Vagina (tissue), 2 donors: ENCODE results near the gene OR52J3. TPM values are rescaled to one million over a fixed set of nuclear protein-coding genes. Genes with fewer than 3 reads are reported as not detected.

ENCODE experiments used
- DNase-seq, 2 donors: peaks; one replicate each; pipeline ENCODE4 v3.0.0-alpha.2; 2017; ENCODE audit errors: extremely low spot score in 2 of 2
- H3K27ac ChIP-seq: fragments of 200-600 bp; sonication (generic); one replicate; pipeline ENCODE4 v1.5.1; 2019
- H3K27me3 ChIP-seq: fragments of 200-600 bp; sonication (generic); one replicate; pipeline ENCODE4 v1.5.1; 2019
- H3K36me3 ChIP-seq, 2 donors: fragments of 200-600 bp; sonication (generic); one replicate each; pipeline ENCODE4 v1.5.1; 2017 to 2019
- H3K4me1 ChIP-seq: fragments of 200-600 bp; sonication (generic); one replicate; pipeline ENCODE4 v1.5.1; 2019
- H3K4me3 ChIP-seq, 2 donors: fragments of 200-600 bp; sonication (generic); 1 replicate in 1 of 2; 2 replicates in 1 of 2; pipeline ENCODE4 v1.5.1; 2016 to 2019
- H3K9me3 ChIP-seq: fragments of 200-600 bp; sonication (generic); one replicate; pipeline ENCODE4 v1.5.1; 2019
- CTCF ChIP-seq, 3 experiments: fragments of 450-650 bp in 2 of 3; fragments of 200-600 bp in 1 of 3; sonication (generic) in 1 of 3; IDR thresholded peaks; one replicate each; pipeline ENCODE4 v1.5.1; 2017 to 2019; ENCODE audit warnings: antibody characterized with exemption in 3 of 3, mild to moderate bottlenecking in 2 of 3, moderate library complexity in 2 of 3
- POLR2A ChIP-seq, 2 donors: fragments of 450-650 bp; IDR thresholded peaks; one replicate each; pipeline ENCODE4 v1.6.1; 2017; ENCODE audit warnings: antibody characterized with exemption in 2 of 2, mild to moderate bottlenecking in 2 of 2, moderate library complexity in 2 of 2
- POLR2AphosphoS5 ChIP-seq, 2 donors: sonication (generic); formaldehyde crosslinking; IDR thresholded peaks; one replicate each; pipeline ENCODE4 v1.9.0; 2017; ENCODE audit warnings: antibody characterized with exemption in 2 of 2, mild to moderate bottlenecking in 2 of 2, low read depth in 1 of 2; ENCODE audit not compliant: insufficient read depth in 1 of 2
- intact Hi-C: fragments of 100-400 bp; cut with DNase I; formaldehyde crosslinking; loops from one replicate; pipeline ENCODE4 v1.15.1; 2023
- total RNA-seq: library from RNA; depleted of rRNA; stranded (reverse); fragments of >200 nt; gene quantifications from one replicate; pipeline ENCODE4 v1.2.3, GENCODE V29; 2016

OR52J3 gene
- total RNA-seq, 1 donor from 2014 or later = not detected

GRCh38 chr11:5021996-5022395 lies 24.3 kb upstream of the OR52J3 start:
- DNase-seq = no peak
- no peak for TF ChIP-seq POLR2A (IDR thresholded peaks at IDR 0.05)
- TF ChIP-seq CTCF (IDR thresholded peaks at IDR 0.05) = no peak
- no peak for TF ChIP-seq POLR2AphosphoS5 (IDR thresholded peaks at IDR 0.05; ENCODE audit: insufficient read depth in 1 of 2, low read depth in 1 of 2)
- H3K4me3 ChIP-seq = no peak overlapping the region
- H3K36me3 ChIP-seq = no peaks in the 10 kb centered on the region
- H3K9me3 ChIP-seq = no peaks in the 10 kb centered on the region
- no peak overlapping the region for H3K27ac ChIP-seq
- intact Hi-C loops = no loop called here
- H3K4me1 ChIP-seq = no peaks in the 10 kb centered on the region
- no peaks in the 10 kb centered on the region for H3K27me3 ChIP-seq

GRCh38 chr11:5036669-5037068 lies 9.7 kb upstream of the OR52J3 start:
- Histone ChIP-seq H3K4me1 (no peaks in the 10 kb centered on the region), H3K27me3 (no peaks in the 10 kb centered on the region), H3K4me3 (no peak overlapping the region), H3K27ac (no peak overlapping the region), H3K36me3 (no peaks in the 10 kb centered on the region), H3K9me3 (no peaks in the 10 kb centered on the region)
- TF ChIP-seq POLR2AphosphoS5 (IDR thresholded peaks at IDR 0.05; ENCODE audit: insufficient read depth in 1 of 2, low read depth in 1 of 2) = no peak
- no peak for TF ChIP-seq POLR2A (IDR thresholded peaks at IDR 0.05)
- TF ChIP-seq CTCF (IDR thresholded peaks at IDR 0.05) = no peak
- DNase-seq = no peak
- intact Hi-C loops = no loop called here

- no peak overlapping the region for H3K4me3 ChIP-seq
- H3K36me3 ChIP-seq = no peaks in the 10 kb centered on the region
- no peaks in the 10 kb centered on the region for H3K4me1 ChIP-seq
- no peak for DNase-seq
- intact Hi-C loops = no loop called here
- no peaks in the 10 kb centered on the region for H3K9me3 ChIP-seq
- no peak overlapping the region for H3K27ac ChIP-seq
- H3K27me3 ChIP-seq = no peaks in the 10 kb centered on the region
- TF ChIP-seq CTCF (IDR thresholded peaks at IDR 0.05) (no peak), POLR2AphosphoS5 (IDR thresholded peaks at IDR 0.05; ENCODE audit: insufficient read depth in 1 of 2, low read depth in 1 of 2) (no peak), POLR2A (IDR thresholded peaks at IDR 0.05) (no peak)
These were observed 8.4 kb upstream of the OR52J3 start for GRCh38 chr11:5037926-5038325.

- DNase-seq = no peak
- intact Hi-C loops = no loop called here
- no peak for TF ChIP-seq POLR2AphosphoS5 (IDR thresholded peaks at IDR 0.05; ENCODE audit: insufficient read depth in 1 of 2, low read depth in 1 of 2)
- no peak for TF ChIP-seq CTCF (IDR thresholded peaks at IDR 0.05)
- TF ChIP-seq POLR2A (IDR thresholded peaks at IDR 0.05) = no peak
- H3K27me3 ChIP-seq = no peaks in the 10 kb centered on the region
- no peaks in the 10 kb centered on the region for H3K36me3 ChIP-seq
- H3K9me3 ChIP-seq = no peaks in the 10 kb centered on the region
- no peaks in the 10 kb centered on the region for H3K4me1 ChIP-seq
- H3K27ac ChIP-seq = no peak overlapping the region
- H3K4me3 ChIP-seq = no peak overlapping the region
These were observed 8.0 kb upstream of the OR52J3 start for GRCh38 chr11:5038341-5038740.

- H3K27me3 ChIP-seq = no peaks in the 10 kb centered on the region
These were observed 5.5 kb upstream of the OR52J3 start for GRCh38 chr11:5040876-5041275.

More at GRCh38 chr11:5040876-5041275, 5.5 kb upstream of the OR52J3 start:
- intact Hi-C loops = no loop called here
- Histone ChIP-seq H3K36me3 (no peaks in the 10 kb centered on the region), H3K4me1 (no peaks in the 10 kb centered on the region), H3K9me3 (no peaks in the 10 kb centered on the region), H3K4me3 (no peak overlapping the region), H3K27ac (no peak overlapping the region)
- TF ChIP-seq POLR2A (IDR thresholded peaks at IDR 0.05) (no peak), POLR2AphosphoS5 (IDR thresholded peaks at IDR 0.05; ENCODE audit: insufficient read depth in 1 of 2, low read depth in 1 of 2) (no peak), CTCF (IDR thresholded peaks at IDR 0.05) (no peak)
- DNase-seq = no peak
